H1 (cell line): ENCODE results near the gene AFG1L. TPM values are rescaled to one million over a fixed set of nuclear protein-coding genes. Genes with fewer than 3 reads are reported as not detected.

Experiments
- ASH2L ChIP-seq: fragments of 200-600, 300-600 bp; sonication (generic); IDR thresholded peaks from one replicate; pipeline ENCODE4 v1.7.1; 2017; ENCODE audit warnings: low read length
- CBX5 ChIP-seq: fragments of 300-800, 300-1000 bp; sonication (generic); IDR thresholded peaks from 2 replicates; pipeline ENCODE4 v1.7.1; 2016; ENCODE audit warnings: antibody characterized with exemption, low read length, low read depth
- JUN ChIP-seq: IDR thresholded peaks from 2 replicates; pipeline ENCODE4 v1.6.1; 2011; ENCODE audit warnings: low read depth, mild to moderate bottlenecking, improper control_type of control experiment, low read length
- KDM4A ChIP-seq: IDR thresholded peaks from one replicate; pipeline ENCODE4 v1.7.1; 2012; ENCODE audit warnings: low read depth, mild to moderate bottlenecking, moderate library complexity, low read length, inconsistent platforms; ENCODE audit not compliant: severe bottlenecking
- NANOG ChIP-seq: IDR thresholded peaks from 2 replicates; pipeline ENCODE4 v1.6.1; 2011; ENCODE audit warnings: low read length, low read depth, mild to moderate bottlenecking, inconsistent platforms; ENCODE audit not compliant: insufficient read depth, poor library complexity, severe bottlenecking
- RBBP5 ChIP-seq: IDR thresholded peaks from 2 replicates; pipeline ENCODE4 v1.7.1; 2012; ENCODE audit warnings: low read depth, mild to moderate bottlenecking, inconsistent platforms, low read length, moderate library complexity, borderline replicate concordance
- SUZ12 ChIP-seq: fragments of 200-600 bp; sonication (generic); IDR thresholded peaks from 2 replicates; pipeline ENCODE4 v1.6.1; 2012; ENCODE audit warnings: mild to moderate bottlenecking, inconsistent platforms, low read length, moderate library complexity, mixed read lengths
- polyA plus RNA-seq, 7 experiments: library from polyadenylated mRNA; depleted of rRNA in 3 of 7; stranded (reverse) in 5 of 7; unstranded in 2 of 7; fragments of >200 nt in 5 of 7; fragments of 200-250 nt in 2 of 7; gene quantifications; 1 replicate in 5 of 7; 2 replicates in 1 of 7; 4 replicates in 1 of 7; pipeline versions ENCODE4 v1.2.1 to v1.2.3, GENCODE V29; 2011 to 2013; ENCODE audit warnings: missing spikeins in 2 of 7, mixed read lengths in 2 of 7
- total RNA-seq: library from RNA; stranded (reverse); fragmentation: NEBNext Ultra II Directional; extraction: Animal tissue kit (Norgen Biotek cat#: 25700); gene quantifications from 2 replicates; pipeline ENCODE4 v1.2.1, GENCODE V29; 2021

The AFG1L gene
- total and polyA plus RNA-seq, 2 of the 8 experiments (the other 6 are each of a cell fraction or from before 2014, with no cell fraction given) = 0.98 to 5.7 TPM

GRCh38 chr6:108561742-108562502, 267.1 kb downstream of the AFG1L start (continued):
- TF ChIP-seq KDM4A (no peak), ASH2L (no peak), RBBP5 (0 out of 2 replicates have a peak, but pooled peaks have one; percentile 3), SUZ12 (no peak), JUN (no peak), CBX5 (no peak), NANOG (no peak)
